Measurements from ENCODE around the gene ZSCAN21.

The ZSCAN21 gene

DNA sequence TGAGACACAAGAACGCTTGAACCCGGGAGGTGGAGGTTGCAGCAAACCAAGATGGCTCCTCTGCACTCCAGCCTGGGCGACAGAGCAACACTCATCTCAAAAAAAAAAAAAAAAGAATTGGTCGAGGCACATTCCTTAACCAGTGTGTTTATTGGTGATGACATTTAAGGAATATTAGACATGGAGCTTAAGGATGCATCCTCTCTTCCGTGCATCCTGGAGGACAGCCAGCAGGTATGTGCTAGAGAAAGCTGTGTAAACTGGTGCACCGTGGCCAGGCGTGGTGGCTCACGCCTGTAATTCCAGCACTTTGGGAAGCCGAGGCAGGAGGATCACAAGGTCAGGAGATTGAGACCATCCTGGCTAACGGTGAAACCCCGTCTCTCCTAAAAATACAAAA, 22.4 kb upstream of the ZSCAN21 start:
- DNase-seq (ENCODE audit: low spot score), result no peak

DNA sequence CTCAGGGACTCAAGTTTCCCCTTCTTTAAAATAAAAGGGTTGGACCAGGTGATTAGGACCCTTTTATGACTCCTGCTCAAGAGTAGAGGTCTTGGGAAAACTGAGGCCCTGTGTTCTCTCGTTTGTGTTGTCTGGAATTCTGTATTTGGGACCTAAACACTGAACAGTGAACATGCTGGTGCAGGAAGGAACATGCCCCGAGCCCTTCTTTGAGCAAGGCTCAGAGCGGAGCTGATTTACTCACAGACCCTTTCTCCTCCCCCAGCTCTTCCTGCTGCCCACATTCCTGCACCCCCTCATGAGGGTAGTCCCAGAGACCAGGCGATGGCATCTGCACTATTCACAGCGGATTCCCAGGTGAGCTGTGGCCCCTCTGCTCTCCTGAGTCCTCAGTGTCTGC, 20.0 kb upstream of the ZSCAN21 start:
- DNase-seq (ENCODE audit: low spot score), result no peak

DNA sequence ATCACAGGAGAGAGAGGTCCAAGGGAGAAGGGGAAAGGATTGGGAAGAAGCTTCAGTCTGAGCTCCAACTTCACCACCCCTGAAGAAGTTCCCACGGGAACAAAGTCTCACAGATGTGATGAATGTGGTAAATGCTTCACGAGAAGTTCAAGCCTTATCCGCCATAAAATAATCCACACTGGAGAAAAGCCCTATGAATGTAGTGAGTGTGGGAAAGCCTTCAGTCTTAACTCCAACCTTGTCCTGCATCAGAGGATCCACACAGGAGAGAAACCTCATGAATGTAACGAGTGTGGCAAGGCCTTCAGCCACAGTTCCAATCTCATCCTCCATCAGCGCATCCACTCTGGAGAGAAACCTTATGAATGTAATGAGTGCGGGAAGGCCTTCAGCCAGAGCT, 16.0 kb upstream of the ZSCAN21 start:
- DNase-seq (ENCODE audit: low spot score), result no peak

DNA sequence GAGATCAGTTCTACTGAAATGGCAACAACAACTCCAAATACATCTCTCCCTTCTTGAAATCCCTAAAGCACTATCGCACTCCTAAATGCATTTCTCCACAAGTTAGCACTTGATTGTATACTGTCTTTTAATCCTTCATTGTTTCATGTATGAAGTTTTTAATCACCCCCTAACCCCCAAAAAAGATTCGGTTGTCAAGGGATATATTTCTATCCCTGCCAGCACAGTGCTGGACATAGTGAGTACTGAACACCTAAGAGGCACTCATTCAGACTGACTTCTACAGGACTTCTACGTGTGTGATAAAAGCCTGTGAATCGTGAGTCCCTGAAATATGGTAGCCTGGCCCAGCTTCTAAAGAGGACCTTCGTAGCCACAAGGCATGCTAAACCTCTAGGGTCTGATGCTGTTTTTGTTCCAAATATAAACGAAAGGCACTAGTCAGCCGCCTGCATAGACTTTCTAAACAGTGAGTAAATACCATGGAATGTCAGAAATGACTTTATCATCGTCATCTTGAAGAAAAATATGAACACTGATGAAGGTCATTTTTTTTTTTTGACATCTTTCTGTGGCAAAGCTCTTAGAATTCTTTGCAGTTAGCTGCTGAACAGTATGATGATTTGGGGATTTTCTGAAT, 14.6 kb upstream of the ZSCAN21 start:
- no peak for DNase-seq (ENCODE audit: low spot score)

DNA sequence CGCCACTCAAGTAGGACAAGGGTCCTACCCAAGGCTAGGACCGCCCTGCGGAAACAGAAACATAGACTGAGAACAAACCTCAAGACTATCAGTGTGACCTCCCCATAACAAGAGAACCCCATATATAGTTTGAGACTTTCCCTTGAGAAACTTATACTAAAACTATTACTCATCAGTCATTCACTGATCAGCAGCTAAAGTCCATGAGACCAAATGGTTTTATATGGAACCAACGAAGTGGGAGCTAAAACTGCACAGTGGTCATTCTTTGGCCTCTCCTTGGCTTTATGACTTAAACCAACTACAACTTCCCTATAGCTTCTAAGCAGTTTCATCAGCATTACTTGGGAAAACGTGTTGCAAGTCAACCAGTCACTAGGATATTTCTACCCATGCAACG, 13.7 kb upstream of the ZSCAN21 start:
- DNase-seq (ENCODE audit: low spot score), result no peak

DNA sequence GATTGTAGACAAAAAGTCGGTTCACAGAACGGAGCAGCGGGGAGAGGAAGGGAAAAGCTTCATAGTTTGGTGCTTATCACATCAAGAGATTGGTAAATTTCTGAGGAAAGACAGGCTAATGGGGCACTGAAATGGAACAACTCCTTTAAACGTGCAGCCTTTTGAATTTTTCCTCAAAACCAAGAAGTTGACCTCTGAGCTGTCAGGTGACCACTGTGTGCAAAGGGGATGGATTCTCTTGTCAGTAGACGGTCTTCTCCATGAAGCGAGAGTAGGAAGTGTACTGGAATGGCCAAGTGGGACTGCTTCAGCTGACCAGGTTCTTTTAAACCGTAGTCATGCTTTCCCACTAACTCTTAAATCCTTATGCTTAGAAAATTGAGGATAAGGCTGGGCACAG, 11.2 kb upstream of the ZSCAN21 start:
- no peak for DNase-seq (ENCODE audit: low spot score)

DNA sequence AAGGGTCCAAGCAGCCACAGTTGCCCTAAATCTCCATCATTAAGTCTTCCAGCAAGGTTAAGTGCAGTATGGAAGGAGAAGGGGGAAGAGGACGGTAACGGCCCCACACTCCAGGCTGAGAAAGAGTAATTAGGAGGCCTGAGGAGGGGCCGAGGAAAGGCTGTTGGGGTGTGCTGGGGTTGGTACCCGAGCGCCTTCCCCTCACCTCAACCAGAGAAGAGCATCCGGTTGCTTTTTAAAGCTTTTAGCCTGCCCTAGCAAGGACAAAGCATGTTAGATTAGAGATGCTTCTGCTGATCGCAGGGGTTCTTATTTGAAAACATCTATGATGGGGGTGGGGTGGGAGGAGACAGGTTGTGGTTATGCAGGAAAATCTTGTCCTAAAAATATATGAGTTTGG, 9.0 kb upstream of the ZSCAN21 start:
- DNase-seq (ENCODE audit: low spot score), result no peak

DNA sequence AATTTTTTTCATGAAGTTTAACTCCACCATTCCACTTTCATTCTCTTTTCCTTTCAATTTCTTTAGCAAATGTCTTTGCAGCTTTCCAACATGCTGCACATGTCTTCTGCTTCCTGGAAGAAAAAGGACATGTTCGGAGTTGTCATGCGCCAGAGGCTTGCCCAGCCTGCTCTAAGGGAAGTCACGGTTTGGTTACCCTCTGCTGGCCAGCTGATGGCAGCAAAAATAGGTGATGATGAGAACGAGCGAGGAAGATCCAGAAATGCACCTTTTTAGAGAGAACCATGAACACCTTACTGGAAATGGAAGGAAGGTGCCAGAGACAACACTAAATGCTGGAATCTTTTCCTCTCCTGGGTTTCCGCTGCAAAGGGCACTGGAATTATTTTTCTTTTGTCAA, 4.9 kb upstream of the ZSCAN21 start:
- DNase-seq (ENCODE audit: low spot score), result no peak

DNA sequence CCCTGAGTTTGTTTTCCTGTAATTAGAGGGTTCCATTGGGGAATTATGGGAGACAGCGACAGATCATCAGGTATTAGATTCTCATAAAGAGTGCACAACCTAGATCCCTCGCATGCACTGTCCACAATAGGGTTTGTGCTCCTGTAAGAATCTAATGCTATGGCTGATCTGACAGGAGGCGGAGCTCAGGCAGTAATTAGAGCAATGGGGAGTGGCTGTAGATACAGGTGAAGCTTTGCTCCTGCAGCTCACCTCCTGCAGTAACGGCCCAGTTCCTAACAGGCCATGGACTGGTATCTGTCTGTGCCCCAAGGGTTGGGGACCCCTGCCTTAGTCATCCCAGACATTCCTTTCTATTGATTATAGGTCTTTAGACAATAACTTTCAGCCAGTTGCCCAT, 894 bp upstream of the ZSCAN21 start:
- DNase-seq (ENCODE audit: low spot score), result no peak

DNA sequence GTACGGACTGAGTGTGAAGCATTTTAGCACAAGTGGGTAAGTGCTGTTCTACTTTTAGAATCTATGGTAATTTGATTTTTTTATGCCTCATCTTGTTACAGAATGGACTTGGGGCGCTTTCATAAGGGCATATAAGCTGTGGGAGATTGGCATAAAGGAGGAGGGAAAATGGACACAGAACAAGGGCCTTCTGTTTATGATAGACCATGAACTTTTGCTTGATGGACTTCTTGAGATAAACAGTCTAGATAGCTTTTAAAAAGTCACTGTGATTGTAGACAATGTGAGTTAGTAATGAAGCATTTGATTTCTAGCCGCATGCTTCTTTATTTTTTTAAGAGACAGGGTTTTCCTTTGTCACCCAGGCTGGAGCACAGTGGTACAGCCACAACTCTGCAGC, 2.0 kb downstream of the ZSCAN21 start:
- DNase-seq (ENCODE audit: low spot score), result no peak

DNA sequence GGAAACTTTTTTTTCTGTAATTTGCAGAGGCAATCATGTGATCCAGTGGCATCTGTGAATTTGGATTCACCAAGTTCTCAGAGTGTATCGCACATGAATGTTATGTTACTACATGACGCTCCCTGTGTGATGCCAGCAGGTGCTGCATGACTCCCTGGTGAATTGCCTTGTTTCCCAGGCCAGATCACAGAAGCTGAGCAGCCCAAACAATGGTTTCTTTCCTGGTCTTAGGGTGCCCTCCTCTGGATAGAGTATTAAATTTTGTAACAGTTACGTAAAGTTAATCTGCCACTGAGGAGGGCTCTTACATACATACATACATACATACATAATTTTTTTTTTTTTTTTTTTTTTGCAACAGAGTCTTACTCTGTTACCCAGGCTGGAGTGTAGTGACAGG, 3.6 kb downstream of the ZSCAN21 start:
- peak; percentile 77 for DNase-seq (ENCODE audit: low spot score)

DNA sequence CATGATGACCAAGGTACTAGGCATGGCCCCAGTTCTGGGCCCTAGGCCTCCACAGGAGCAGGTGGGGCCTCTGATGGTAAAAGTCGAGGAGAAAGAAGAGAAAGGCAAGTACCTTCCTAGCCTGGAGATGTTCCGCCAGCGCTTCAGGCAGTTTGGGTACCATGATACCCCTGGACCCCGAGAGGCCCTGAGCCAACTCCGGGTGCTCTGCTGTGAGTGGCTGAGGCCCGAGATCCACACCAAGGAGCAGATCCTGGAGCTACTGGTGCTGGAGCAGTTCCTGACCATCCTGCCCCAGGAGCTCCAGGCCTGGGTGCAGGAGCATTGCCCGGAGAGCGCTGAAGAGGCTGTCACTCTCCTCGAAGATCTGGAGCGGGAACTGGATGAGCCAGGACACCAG, 7.4 kb downstream of the ZSCAN21 start:
- DNase-seq (ENCODE audit: low spot score), result no peak

DNA sequence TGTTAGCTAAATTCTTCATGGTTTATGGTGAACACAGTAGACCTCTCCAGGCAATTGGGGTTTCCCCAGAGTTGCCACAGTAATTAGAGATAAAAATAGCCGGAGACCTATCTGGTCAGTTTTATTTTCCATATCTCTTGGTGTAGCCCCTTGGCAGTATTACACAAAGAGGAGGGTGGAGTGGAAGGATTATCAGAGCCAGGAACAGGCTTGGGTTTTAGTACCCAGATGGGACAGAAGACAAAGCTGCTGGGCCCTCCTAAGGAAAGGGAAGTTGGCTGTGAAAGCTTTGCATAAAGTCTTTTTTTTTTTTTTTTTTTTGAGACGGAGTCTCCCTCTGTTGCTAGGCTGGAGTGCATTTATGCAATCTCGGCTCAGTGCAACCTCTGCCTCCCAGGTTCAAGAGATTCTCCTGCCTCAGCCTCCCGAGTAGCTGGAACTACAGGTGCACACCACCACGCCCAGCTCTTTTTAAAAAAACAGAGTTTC, 9.7 kb downstream of the ZSCAN21 start:
- no peak for DNase-seq (ENCODE audit: low spot score)

DNA sequence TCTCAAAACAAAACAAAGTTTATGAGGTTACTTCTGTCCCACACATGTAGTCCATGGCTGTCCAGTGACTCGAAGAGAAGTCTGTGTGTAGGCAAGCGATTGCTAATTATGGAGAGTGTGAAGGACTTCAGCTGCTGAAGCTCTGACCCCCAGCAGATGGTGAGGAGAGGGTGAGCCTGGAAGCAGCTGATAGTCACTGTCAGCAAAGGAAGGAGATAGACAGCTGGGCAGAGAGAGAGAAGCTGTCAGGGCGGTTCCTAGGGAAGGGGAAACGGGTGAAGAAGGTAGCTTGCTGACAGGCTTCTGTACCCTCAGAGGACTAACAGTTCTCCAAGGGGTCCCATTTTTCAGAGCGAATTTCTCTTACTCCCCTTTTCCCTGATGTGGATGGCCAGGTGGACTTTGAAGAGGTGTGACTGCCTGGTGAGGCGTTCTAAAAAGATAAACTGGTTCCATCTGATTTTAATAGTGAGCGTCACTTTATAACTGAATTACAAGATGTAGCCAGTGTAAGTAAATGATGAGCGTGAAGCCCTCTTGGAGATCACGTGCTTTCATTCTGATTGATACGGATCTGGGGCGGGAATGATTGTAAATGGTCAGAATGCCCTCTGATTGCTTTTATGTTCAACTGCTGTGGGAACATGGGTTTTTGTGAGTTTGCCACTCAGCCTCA, 12.1 kb downstream of the ZSCAN21 start:
- DNase-seq (ENCODE audit: low spot score), result no peak

DNA sequence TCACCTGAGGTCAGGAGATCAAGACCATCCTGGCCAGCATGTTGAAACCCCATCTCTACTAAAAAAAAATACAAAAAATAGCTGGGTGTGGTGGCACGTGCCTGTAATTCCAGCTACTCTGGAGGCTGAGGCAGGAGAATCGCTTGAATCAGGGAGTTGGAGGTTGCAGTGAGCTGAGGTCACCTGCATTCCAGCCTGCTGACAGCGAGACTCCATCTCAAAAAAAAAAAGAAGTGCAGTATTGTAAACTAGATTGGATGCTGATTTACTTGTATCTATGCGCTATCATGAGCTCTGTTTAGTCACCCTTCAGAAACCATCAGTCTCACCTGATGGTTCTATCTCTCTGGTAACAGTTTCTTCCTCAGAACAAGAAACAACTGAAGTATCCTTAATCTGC, 13.8 kb downstream of the ZSCAN21 start:
- no peak for DNase-seq (ENCODE audit: low spot score)

DNA sequence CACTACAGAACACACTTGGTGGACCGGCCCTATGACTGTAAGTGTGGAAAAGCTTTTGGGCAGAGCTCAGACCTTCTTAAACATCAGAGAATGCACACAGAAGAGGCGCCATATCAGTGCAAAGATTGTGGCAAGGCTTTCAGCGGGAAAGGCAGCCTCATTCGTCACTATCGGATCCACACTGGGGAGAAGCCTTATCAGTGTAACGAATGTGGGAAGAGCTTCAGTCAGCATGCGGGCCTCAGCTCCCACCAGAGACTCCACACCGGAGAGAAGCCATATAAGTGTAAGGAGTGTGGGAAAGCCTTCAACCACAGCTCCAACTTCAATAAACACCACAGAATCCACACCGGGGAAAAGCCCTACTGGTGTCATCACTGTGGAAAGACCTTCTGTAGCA, 14.6 kb downstream of the ZSCAN21 start:
- no peak for DNase-seq (ENCODE audit: low spot score)

DNA sequence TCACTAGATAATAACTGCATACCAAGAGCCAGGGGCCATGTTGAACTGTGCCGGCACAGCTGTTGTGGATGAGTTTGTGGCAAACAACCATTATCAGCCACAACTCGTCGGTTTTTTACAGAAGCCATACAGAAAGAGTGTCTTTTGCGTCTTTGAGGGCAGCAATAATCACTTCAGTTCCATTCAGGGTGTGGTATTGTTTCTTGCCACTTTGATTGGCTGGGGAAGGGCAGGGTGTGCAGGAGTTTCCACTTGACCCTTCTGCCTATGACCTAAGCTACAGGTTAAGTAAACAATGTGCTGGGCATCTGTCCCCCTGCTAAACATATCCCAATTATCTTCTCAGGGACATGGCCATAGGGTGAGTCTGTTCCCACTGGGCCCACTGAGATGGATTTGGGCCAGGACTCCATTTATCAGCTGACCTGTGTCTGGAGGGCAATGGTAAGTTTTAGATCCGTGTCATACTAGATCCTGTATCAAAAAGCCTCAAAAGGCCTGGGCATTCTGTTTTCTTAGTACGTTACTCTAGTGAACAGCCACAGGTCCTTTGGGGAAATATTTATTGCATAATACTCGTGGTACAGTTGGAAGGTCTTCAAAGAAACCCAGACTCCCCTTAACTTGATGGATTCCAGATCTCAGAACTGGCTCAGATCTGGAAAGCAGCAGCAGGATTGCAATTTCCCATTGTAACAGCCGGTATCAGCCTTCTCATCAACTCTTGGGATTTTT, 16.0 kb downstream of the ZSCAN21 start:
- peak; percentile 35 for DNase-seq (ENCODE audit: low spot score)

DNA sequence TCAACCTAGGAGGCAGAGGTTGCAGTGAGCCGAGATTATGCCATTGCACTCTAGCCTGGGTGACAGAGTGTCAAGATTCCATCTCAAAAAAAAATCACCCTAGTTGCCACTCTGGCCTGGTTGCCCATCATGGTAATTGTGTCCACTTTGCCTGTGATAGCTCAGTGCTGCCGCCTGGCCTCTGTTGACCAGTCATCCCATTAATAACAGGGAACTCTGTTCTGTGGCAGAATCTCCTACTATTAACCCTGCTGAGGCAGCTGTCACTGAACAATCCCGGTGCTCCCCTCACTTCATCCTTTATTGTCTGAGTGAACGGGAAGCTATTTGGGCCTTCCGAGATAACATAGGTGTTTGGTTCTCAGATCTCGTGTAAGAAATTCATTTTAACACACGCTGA, 17.4 kb downstream of the ZSCAN21 start:
- no peak for DNase-seq (ENCODE audit: low spot score)

DNA sequence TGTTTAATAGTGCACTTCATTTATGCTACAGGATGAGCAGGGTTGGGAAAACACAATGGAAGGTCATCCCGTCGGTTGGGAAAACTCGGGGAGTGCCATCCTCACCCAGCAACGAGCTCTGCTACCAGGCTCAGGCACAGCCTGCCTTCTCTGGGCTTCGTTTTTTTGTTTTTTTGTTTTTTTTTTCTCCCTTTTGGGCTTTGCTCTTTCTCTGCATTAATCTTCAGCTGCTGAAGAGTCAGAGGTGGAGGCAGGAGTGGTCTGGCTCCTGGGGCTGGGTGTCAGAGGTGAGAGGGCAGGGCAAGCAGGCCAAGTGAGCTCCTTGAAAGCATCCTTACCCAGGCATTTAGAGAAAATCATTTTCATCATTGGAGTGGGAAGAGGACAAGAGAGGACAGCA, 20.4 kb downstream of the ZSCAN21 start:
- no peak for DNase-seq (ENCODE audit: low spot score)

DNA sequence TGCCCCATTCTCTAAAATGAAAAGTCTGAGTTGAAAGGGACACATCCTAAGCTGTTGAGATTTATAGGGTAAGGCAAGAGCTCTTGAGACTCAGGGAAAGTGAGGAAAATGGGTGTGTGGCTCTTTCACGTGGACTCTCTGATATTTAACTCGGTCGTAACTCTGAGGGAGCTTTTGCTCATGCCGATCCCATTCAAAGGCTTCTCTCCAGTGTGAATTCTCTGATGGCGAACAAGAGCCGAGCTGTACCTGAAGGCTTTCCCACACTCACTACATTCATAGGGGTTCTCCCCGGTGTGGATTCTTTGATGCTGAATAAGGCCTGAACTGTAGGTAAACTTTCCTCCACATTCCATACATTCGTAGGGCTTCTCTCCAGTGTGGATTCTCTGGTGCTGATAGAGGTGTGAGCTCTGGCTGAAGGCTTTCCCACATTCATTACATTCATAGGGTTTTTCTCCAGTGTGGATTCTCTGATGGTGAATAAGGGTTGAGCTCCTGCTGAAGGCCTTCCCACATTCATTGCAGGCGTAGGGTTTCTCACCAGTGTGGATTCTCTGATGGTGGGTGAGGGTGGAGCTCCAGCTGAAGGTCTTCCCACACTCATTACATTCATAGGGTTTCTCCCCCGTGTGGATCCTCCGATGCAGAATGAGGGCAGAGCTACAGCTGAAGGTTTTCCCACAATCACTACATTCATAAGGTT, 21.6 kb downstream of the ZSCAN21 start:
- no peak for DNase-seq (ENCODE audit: low spot score)

DNA sequence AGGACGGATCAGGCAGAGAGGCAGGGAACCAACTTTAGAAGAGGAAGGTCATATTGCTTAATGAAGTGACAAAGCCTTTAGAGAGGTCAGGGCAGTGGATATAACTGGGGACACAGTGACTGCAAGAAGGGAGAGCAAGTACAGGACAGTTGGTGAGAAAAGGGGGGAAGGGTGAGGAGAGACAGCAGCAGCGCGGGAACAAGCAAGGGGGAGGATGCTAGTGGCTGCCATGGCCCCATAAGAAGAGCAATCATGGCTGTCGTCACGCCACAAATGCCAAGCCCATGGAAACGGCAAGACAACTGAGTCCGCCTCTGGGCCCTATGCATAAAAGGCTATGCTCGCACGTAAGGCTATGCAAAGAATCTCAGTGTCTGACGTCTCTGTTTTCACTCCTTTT, 22.9 kb downstream of the ZSCAN21 start:
- DNase-seq (ENCODE audit: low spot score), result no peak

DNA sequence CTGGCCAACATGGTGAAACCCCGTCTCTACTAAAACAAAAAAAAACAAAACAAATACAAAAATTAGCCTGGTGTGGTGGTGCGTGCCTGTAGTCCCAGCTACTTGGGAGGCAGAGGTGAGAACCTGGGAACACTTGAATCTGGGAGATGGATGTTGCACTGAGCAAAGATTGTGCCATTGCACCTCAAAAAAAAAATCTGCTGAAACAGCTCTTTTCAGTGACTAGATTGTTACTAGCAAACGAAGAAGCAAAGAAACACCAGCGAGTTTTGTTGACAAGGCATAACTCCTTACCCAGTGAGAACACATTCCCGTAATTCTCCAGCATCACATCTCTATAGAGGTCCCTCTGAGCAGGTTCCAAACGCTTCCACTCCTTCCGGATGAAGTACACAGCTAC, 25.3 kb downstream of the ZSCAN21 start:
- DNase-seq (ENCODE audit: low spot score), result no peak

DNA sequence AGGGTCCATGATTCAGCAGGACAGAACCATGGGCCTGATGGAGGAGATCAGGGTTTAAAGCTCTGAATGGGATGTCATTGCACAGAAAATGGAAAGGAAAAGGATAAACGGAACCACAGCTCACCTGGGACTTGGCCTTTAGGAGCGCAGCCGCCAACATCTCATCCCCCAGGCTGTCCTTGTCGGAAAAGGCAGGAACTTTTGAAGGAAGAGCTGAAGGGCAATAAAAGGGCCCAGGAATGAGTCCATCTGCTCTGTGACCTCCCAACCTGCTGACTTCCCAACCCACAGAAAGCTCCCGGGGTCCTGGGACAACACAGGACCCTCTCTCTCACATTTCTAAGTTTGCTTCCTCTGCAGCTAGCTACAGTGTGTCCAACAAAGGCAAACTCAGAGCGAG, 25.8 kb downstream of the ZSCAN21 start:
- DNase-seq (ENCODE audit: low spot score), result no peak

All from HuH-7.5 (cell line).